Measurements from ENCODE around the gene LPAR1.
"Not testable (repeated sequence)": the region's sequence is repeated elsewhere in the genome, so short reads cannot be mapped to it uniquely, and the experiment has no call there.

The LPAR1 gene

DNA sequence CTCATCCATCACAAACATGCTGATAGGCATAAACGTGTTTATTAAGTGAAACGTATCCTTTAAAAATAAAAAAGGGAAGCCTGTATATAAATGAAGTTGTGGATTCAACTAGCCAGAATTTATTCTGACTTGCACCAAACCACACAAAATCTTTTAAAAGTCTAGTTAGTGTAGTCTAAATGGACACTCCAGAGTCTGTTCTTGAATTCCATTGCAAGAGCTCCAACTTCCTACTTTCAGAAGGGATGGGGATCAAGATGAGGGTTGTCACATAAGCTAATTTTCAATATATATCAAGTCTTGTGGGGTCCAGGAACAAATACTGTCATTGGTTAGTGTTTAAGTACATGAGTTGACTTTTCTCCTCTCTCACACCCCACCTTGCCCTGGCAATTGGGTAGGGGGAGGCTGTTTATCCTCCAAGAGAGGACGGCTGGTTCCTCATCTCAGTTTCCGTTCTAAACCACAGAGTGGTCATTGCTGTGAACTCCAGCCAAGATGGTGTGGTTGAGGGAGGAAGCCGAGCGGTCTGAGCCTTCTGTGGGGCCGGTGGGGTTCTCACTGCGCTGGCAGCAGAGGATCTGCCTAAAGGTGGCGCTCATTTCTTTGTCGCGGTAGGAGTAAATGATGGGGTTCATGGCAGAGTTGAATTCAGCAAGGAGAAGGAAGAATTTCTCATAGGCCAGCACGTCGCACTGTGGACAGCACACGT is 163.2 kb downstream of the LPAR1 start:
- no peak for DNase-seq (ENCODE audit: low read depth)
- H3K4me3 ChIP-seq (ENCODE audit: control insufficient read depth, low read depth, low read length): no peak overlapping the region
- TF ChIP-seq, protein P1, sequence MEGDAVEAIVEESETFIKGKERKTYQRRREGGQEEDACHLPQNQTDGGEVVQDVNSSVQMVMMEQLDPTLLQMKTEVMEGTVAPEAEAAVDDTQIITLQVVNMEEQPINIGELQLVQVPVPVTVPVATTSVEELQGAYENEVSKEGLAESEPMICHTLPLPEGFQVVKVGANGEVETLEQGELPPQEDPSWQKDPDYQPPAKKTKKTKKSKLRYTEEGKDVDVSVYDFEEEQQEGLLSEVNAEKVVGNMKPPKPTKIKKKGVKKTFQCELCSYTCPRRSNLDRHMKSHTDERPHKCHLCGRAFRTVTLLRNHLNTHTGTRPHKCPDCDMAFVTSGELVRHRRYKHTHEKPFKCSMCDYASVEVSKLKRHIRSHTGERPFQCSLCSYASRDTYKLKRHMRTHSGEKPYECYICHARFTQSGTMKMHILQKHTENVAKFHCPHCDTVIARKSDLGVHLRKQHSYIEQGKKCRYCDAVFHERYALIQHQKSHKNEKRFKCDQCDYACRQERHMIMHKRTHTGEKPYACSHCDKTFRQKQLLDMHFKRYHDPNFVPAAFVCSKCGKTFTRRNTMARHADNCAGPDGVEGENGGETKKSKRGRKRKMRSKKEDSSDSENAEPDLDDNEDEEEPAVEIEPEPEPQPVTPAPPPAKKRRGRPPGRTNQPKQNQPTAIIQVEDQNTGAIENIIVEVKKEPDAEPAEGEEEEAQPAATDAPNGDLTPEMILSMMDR (IDR thresholded peaks at IDR 0.05; ENCODE audit: control insufficient read depth, insufficient read depth, low read depth, low read length, missing control alignments): no peak

DNA sequence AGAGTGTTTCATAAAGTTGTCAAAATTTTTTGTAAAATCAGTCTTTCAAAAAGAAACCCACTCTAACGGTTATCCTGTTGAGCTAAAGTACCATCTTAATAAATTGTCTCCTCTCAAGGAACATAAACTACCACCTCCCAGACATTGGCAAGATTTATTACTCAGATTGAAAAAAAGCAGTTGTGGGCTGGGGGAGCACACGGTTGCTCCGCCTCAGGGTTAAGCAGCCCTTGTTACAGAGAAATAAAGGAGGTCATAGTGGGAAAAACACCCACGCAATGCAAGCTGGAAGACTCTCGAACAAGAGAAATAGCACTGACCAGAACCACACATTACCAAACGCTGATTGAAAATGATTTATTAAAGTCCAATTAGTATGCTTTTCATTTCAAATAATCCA is 165.3 kb downstream of the LPAR1 start:
- TF ChIP-seq, protein P1 (IDR thresholded peaks at IDR 0.05; ENCODE audit: control insufficient read depth, insufficient read depth, low read depth, low read length, missing control alignments): no peak
- no peak overlapping the region for H3K4me3 ChIP-seq (ENCODE audit: control insufficient read depth, low read depth, low read length)
- DNase-seq (ENCODE audit: low read depth): no peak

DNA sequence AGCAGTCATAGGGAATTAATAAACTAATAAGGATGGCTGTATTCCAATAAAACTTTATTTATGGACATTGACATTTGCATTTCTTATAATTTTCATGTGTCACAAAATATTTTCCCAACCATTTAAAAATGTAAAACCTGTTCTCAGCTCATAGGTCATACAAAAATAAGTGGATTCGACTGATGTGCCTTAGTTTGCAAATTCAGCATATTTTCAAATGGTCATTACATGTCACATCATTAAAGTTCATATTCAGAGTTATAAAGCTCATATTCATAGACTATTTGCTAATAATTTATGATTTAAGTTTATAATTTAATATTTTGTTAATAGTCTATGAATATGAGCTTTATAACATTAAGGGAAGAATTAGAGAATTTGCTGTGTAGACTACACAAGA is 166.5 kb downstream of the LPAR1 start:
- TF ChIP-seq, protein P1 (IDR thresholded peaks at IDR 0.05; ENCODE audit: control insufficient read depth, insufficient read depth, low read depth, low read length, missing control alignments): no peak
- DNase-seq (ENCODE audit: low read depth): no peak
- no peak overlapping the region for H3K4me3 ChIP-seq (ENCODE audit: control insufficient read depth, low read depth, low read length)

DNA sequence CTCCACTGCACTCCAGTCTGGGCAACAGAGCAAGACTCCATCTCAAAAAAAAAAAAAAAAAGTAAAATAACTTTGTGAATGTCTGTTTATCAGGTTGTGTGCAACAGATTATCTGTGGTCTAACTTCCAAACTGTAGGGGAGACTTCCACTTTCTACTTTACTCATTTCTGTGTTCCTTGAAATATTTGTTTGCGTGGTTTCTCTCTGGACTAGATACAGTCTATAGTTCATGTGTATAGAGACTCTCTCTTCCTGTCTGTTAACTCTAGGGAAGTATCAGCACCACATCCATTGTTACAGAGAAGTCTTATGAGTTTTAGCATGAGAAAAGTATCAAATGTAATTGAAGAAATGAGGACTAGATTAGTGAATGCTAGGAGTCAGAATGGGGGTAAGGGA is 168.3 kb downstream of the LPAR1 start:
- H3K4me3 ChIP-seq (ENCODE audit: control insufficient read depth, low read depth, low read length): no peak overlapping the region
- TF ChIP-seq, protein P1 (IDR thresholded peaks at IDR 0.05; ENCODE audit: control insufficient read depth, insufficient read depth, low read depth, low read length, missing control alignments): no peak
- no peak for DNase-seq (ENCODE audit: low read depth)

DNA sequence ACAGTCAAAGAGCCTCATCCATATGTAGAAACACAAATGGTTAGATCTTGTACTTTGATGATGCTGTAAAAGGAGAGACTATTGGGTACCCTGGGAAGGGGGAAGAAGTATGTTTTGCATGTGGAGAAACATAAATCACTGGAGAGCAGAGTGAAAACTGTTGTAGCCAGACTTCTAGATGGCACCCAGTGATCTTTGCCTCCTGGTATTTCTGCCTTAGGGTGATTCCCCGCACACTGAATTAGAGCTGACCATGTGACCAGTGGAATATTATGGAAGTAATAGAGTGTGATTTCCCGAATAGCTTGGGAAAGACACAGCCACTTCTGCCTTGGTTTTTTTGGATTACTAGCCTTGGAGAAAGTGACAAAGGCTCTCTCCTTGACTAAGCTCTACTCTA is 174.3 kb downstream of the LPAR1 start:
- TF ChIP-seq, protein P1 (IDR thresholded peaks at IDR 0.05; ENCODE audit: control insufficient read depth, insufficient read depth, low read depth, low read length, missing control alignments): no peak
- DNase-seq (ENCODE audit: low read depth): no peak
- no peak overlapping the region for H3K4me3 ChIP-seq (ENCODE audit: control insufficient read depth, low read depth, low read length)

DNA sequence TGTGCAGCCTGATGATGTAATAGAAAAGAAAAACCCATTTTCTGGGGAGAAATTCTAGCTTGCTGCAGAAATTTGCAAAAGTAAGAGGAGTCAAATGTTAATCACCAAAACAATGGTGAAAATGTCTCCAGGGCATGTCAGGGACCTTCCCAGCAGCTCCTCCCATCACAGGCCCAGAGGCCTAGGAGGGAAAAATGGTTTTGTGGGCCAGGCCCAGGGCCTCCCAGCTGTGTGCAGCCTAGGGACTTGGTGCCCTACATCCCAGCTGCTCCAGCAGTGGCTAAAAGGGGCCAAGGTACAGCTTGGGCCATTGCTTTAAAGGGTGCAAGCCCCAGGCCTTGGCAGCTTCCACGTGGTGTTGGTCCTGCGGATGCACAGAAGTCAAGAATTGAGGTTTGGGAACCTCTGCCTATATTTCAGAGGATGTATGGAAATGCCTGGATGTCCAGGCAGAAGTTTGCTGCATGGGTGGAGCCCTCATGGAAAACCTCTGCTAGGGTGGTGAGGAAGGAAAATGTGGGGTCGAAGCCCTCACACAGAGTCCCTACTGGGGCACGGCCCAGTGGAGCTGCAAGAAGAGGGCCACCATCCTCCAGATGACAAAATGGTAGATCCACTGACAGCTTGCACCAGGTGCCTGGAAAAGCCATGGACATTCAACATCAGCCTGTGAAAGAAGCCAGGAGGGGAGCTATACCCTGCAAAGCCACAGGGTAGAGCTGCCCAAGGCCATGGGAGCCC is 176.7 kb downstream of the LPAR1 start:
- H3K4me3 ChIP-seq (ENCODE audit: control insufficient read depth, low read depth, low read length); DNase-seq (ENCODE audit: low read depth): not testable (repeated sequence)

DNA sequence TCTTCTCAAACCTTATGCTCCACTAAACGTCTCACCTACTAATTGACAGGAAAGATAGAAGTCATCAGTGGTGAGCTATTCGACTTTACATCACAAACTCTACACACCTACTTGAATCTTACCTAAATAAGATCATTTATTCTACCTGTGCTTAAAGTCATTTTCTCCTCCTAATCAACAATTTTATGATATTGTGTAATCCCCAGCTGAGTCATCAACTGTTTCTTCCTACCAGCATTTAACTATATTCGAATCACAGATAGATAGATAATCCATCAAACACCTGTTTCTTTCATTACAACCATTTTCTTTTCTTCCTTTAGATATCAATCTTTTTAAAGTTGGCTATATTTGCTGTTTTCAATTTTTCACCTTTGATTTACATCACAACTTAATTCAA is 181.5 kb downstream of the LPAR1 start:
- TF ChIP-seq, protein P1 (IDR thresholded peaks at IDR 0.05; ENCODE audit: control insufficient read depth, insufficient read depth, low read depth, low read length, missing control alignments): no peak
- H3K4me3 ChIP-seq (ENCODE audit: control insufficient read depth, low read depth, low read length): no peak overlapping the region
- DNase-seq (ENCODE audit: low read depth): no peak
